BLaER1 treated with 17β-estradiol and CSF1 and Interleukin-3, amounts not matched to agents 10 nM and 100 nM (cell line): ENCODE data around the gene ATAD2B.

ENCODE experiments used
- H3K27ac ChIP-seq, 11 experiments: shearing (Covaris generic); formaldehyde crosslinking; 2 replicates each; pipeline ENCODE4 v1.8.1; 2022
- H3K27me3 ChIP-seq, 11 experiments: shearing (Covaris generic); formaldehyde crosslinking; 2 replicates each; pipeline ENCODE4 v1.8.1; 2022
- H3K36me3 ChIP-seq, 11 experiments: shearing (Covaris generic); formaldehyde crosslinking; 2 replicates each; pipeline ENCODE4 v1.8.1; 2022
- H3K4me1 ChIP-seq, 10 experiments: shearing (Covaris generic); formaldehyde crosslinking; 2 replicates each; pipeline ENCODE4 v1.8.1; 2022
- H3K4me2 ChIP-seq, 11 experiments: shearing (Covaris generic); formaldehyde crosslinking; 2 replicates each; pipeline ENCODE4 v1.8.1; 2022
- H3K4me3 ChIP-seq, 10 experiments: shearing (Covaris generic); formaldehyde crosslinking; 2 replicates each; pipeline ENCODE4 v1.8.1; 2022
- H3K9ac ChIP-seq, 11 experiments: shearing (Covaris generic); formaldehyde crosslinking; 2 replicates each; pipeline ENCODE4 v1.8.1; 2022
- H3K9me3 ChIP-seq, 11 experiments: shearing (Covaris generic); formaldehyde crosslinking; replicated peaks in 1 of 11; 2 replicates each; pipeline ENCODE4 v1.8.1; 2022
- H4K20me1 ChIP-seq, 11 experiments: shearing (Covaris generic); formaldehyde crosslinking; 2 replicates each; pipeline ENCODE4 v1.8.1; 2022
- Cebpa-rat ChIP-seq, 11 experiments: shearing (Covaris generic); IDR thresholded peaks; 2 replicates each; pipeline ENCODE4 v1.8.1; 2022

Gene ATAD2B

GRCh38 chr2:23924589-23925359 lies 2.1 kb downstream of the ATAD2B start:
- peak overlapping the region; percentile 79 to 97 (median 90); a peak in 18 of 20 replicates for H3K4me3 ChIP-seq
- peaks cover 0 to 4% (median 0%) of the 10 kb centered on the region in 11 experiments; a peak in 1 of 22 replicates for H3K36me3 ChIP-seq
- TF ChIP-seq Cebpa-rat (IDR thresholded peaks at IDR 0.05): no peak
- H3K4me2 ChIP-seq: peak overlapping the region; percentile 69 to 95 (median 86)
- H3K27me3 ChIP-seq: no peaks in the 10 kb centered on the region
- peak overlapping the region in 7 of 11 experiments; percentile 97 to 99 (median 99); a peak in 9 of 22 replicates for H3K27ac ChIP-seq
- peak overlapping the region; percentile 92 to 100 (median 98); a peak in 19 of 22 replicates for H3K9ac ChIP-seq
- H4K20me1 ChIP-seq: peaks cover 47 to 61% (median 60%) of the 10 kb centered on the region in 11 experiments; a peak in 21 of 22 replicates
- no peaks in the 10 kb centered on the region for H3K9me3 ChIP-seq
- peaks cover 37 to 59% (median 54%) of the 10 kb centered on the region in 10 experiments for H3K4me1 ChIP-seq

GRCh38 chr2:23918837-23919489 lies 8.0 kb downstream of the ATAD2B start:
- Histone ChIP-seq H3K4me1 (peaks cover 23 to 51% (median 39%) of the 10 kb centered on the region in 10 experiments), H3K36me3 (peaks cover 0 to 4% (median 0%) of the 10 kb centered on the region in 11 experiments; a peak in 1 of 22 replicates), H4K20me1 (peaks cover 81 to 100% (median 97%) of the 10 kb centered on the region in 11 experiments; a peak in 21 of 22 replicates), H3K9ac (no peak overlapping the region), H3K27ac (no peak overlapping the region), H3K27me3 (no peaks in the 10 kb centered on the region), H3K4me2 (no peak overlapping the region), H3K4me3 (no peak overlapping the region), H3K9me3 (no peaks in the 10 kb centered on the region)
- no peak for TF ChIP-seq Cebpa-rat (IDR thresholded peaks at IDR 0.05)

GRCh38 chr2:23916727-23917405 lies 10.1 kb downstream of the ATAD2B start:
- H3K9me3 ChIP-seq: no peaks in the 10 kb centered on the region
- H3K4me3 ChIP-seq: no peak overlapping the region
- H3K4me2 ChIP-seq: peak overlapping the region; percentile 5 to 55 (median 38); a peak in 18 of 22 replicates
- H3K36me3 ChIP-seq: peaks cover 0 to 3% (median 0%) of the 10 kb centered on the region in 11 experiments; a peak in 2 of 22 replicates
- TF ChIP-seq Cebpa-rat (IDR thresholded peaks at IDR 0.05): no peak
- no peaks in the 10 kb centered on the region for H3K27me3 ChIP-seq
- H3K27ac ChIP-seq: no peak overlapping the region
- peaks cover 19 to 41% (median 26%) of the 10 kb centered on the region in 10 experiments for H3K4me1 ChIP-seq
- H3K9ac ChIP-seq: 0 out of 22 replicates have a peak overlapping the region, but pooled peaks of 1 of the 11 experiments have one; percentile 9
- peaks cover 85 to 100% (median 95%) of the 10 kb centered on the region in 11 experiments; a peak in 21 of 22 replicates for H4K20me1 ChIP-seq

GRCh38 chr2:23915327-23915726 lies 11.6 kb downstream of the ATAD2B start:
- no peak for TF ChIP-seq Cebpa-rat (IDR thresholded peaks at IDR 0.05)
- no peak overlapping the region for H3K27ac ChIP-seq
- peaks cover 16 to 32% (median 20%) of the 10 kb centered on the region in 10 experiments for H3K4me1 ChIP-seq
- no peaks in the 10 kb centered on the region for H3K9me3 ChIP-seq
- peaks cover 2 to 11% (median 5%) of the 10 kb centered on the region in 11 experiments; a peak in 8 of 22 replicates for H3K36me3 ChIP-seq
- no peak overlapping the region for H3K4me2 ChIP-seq
- no peaks in the 10 kb centered on the region for H3K27me3 ChIP-seq
- no peak overlapping the region for H3K4me3 ChIP-seq
- no peak overlapping the region for H3K9ac ChIP-seq
- H4K20me1 ChIP-seq: peaks cover 73 to 100% (median 90%) of the 10 kb centered on the region in 11 experiments; a peak in 21 of 22 replicates

- H3K9ac ChIP-seq: no peak overlapping the region
- H3K27me3 ChIP-seq: no peaks in the 10 kb centered on the region
- no peak overlapping the region for H3K4me3 ChIP-seq
- H3K4me1 ChIP-seq: peaks cover 6 to 11% (median 8%) of the 10 kb centered on the region in 10 experiments
- no peak overlapping the region for H3K27ac ChIP-seq
- H4K20me1 ChIP-seq: peaks cover 40 to 79% (median 58%) of the 10 kb centered on the region in 11 experiments; a peak in 19 of 22 replicates
- H3K9me3 ChIP-seq: peaks cover 0 to 9% (median 4%) of the 10 kb centered on the region in 11 experiments; a peak in 6 of 22 replicates
- peaks cover 0 to 16% (median 11%) of the 10 kb centered on the region in 11 experiments; a peak in 8 of 22 replicates for H3K36me3 ChIP-seq
- no peak for TF ChIP-seq Cebpa-rat (IDR thresholded peaks at IDR 0.05)
- no peak overlapping the region for H3K4me2 ChIP-seq
Observed at GRCh38 chr2:23912054-23912453, 14.9 kb downstream of the ATAD2B start.

- Histone ChIP-seq H3K4me1 (peaks cover 0 to 46% (median 16%) of the 10 kb centered on the region in 10 experiments; a peak in 15 of 20 replicates), H3K4me3 (no peak overlapping the region), H3K27me3 (no peaks in the 10 kb centered on the region), H3K27ac (no peak overlapping the region), H3K36me3 (peaks cover 0 to 16% (median 5%) of the 10 kb centered on the region in 11 experiments; a peak in 5 of 22 replicates), H4K20me1 (peaks cover 12 to 66% (median 43%) of the 10 kb centered on the region in 11 experiments; a peak in 19 of 22 replicates), H3K9ac (no peak overlapping the region), H3K4me2 (no peak overlapping the region), H3K9me3 (peaks cover 0 to 13% (median 5%) of the 10 kb centered on the region in 11 experiments; a peak in 8 of 22 replicates)
- TF ChIP-seq Cebpa-rat (IDR thresholded peaks at IDR 0.05): no peak
Observed at GRCh38 chr2:23905155-23905554, 21.8 kb downstream of the ATAD2B start.

- Histone ChIP-seq H3K36me3 (peaks cover 0 to 11% (median 3%) of the 10 kb centered on the region in 11 experiments; a peak in 6 of 22 replicates), H3K4me2 (peak overlapping the region in 2 of 11 experiments; percentile 8 to 49; a peak in 3 of 22 replicates), H3K27me3 (no peaks in the 10 kb centered on the region), H3K9ac (no peak overlapping the region), H4K20me1 (peaks cover 12 to 71% (median 43%) of the 10 kb centered on the region in 11 experiments; a peak in 19 of 22 replicates), H3K4me1 (peaks cover 0 to 46% (median 16%) of the 10 kb centered on the region in 10 experiments; a peak in 15 of 20 replicates), H3K27ac (no peak overlapping the region), H3K9me3 (peaks cover 0 to 17% (median 9%) of the 10 kb centered on the region in 11 experiments; a peak in 11 of 22 replicates), H3K4me3 (no peak overlapping the region)
- TF ChIP-seq Cebpa-rat (IDR thresholded peaks at IDR 0.05): no peak
Observed at GRCh38 chr2:23904692-23905091, 22.2 kb downstream of the ATAD2B start.

GRCh38 chr2:23904215-23904614 lies 22.7 kb downstream of the ATAD2B start:
- H3K4me2 ChIP-seq: peak overlapping the region in 3 of 11 experiments; percentile 8 to 49 (median 21); a peak in 2 of 22 replicates
- no peak for TF ChIP-seq Cebpa-rat (IDR thresholded peaks at IDR 0.05)
- peaks cover 0 to 21% (median 13%) of the 10 kb centered on the region in 11 experiments; a peak in 13 of 22 replicates for H3K9me3 ChIP-seq
- H3K9ac ChIP-seq: no peak overlapping the region
- peaks cover 0 to 11% (median 3%) of the 10 kb centered on the region in 11 experiments; a peak in 8 of 22 replicates for H3K36me3 ChIP-seq
- no peak overlapping the region for H3K27ac ChIP-seq
- peaks cover 12 to 73% (median 43%) of the 10 kb centered on the region in 11 experiments; a peak in 19 of 22 replicates for H4K20me1 ChIP-seq
- H3K4me1 ChIP-seq: peaks cover 0 to 46% (median 16%) of the 10 kb centered on the region in 10 experiments; a peak in 15 of 20 replicates
- H3K4me3 ChIP-seq: no peak overlapping the region
- no peaks in the 10 kb centered on the region for H3K27me3 ChIP-seq
